HG03064 (cell line): ENCODE measurements around the gene STAT5A.
"Not testable (repeated sequence)": the region's sequence is repeated elsewhere in the genome, so short reads cannot be mapped to it uniquely, and the experiment has no call there.

Experiments
- ATAC-seq: cut with Tn5 transposase; IDR thresholded peaks from one replicate; pipeline ENCODE4 v1.9.1; 2021; ENCODE audit warnings: low read depth; ENCODE audit not compliant: unreplicated experiment

Gene STAT5A

DNA sequence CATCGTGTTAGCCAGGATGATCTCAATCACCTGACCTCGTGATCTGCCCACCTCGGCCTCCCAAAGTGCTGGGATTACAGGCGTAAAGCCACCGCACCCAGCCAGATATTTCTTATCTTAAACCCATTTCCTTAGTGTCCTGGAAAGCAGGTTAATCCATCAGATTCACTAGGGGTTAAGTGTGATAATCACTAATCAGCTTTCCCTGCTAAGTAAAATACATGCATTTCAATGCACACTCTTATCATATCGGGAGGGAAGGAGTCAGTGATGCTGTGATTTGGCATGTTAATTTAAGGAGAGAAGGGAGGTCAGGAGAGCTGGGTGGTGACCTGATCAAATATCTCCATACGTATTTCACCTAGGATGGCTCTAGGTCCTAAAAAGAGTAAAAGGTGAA lies 70.8 kb downstream of the STAT5A start:
- no peak for ATAC-seq

DNA sequence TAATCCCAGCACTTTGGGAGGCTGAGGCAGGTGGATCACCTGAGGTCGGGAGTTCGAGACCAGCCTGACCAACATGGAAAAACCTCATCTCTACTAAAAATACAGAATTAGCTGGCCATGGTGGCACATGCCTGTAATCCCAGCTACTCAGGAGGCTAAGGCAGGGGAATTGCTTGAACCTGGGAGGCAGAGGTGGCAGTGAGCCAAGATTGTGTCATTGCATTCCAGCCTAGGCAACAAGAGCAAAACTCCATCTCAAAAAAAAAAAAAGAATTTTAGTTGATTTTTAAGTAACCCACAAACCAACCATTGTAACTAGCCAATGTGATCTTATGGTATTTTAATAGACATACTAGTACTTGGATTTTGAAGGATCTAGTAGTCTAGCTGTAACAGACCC lies 72.1 kb downstream of the STAT5A start:
- not testable (repeated sequence) for ATAC-seq
